ENCODE measurements around the gene HEXIM2.
"Not testable (repeated sequence)": the region's sequence is repeated elsewhere in the genome, so short reads cannot be mapped to it uniquely, and the experiment has no call there.

The HEXIM2 gene

GRCh38 chr17:45168991-45169752 is 7.5 kb downstream of the HEXIM2 start:
- DNase-seq (ENCODE audit: low read depth in 2 of 3, low spot score in 1 of 3), result no peak

DNA sequence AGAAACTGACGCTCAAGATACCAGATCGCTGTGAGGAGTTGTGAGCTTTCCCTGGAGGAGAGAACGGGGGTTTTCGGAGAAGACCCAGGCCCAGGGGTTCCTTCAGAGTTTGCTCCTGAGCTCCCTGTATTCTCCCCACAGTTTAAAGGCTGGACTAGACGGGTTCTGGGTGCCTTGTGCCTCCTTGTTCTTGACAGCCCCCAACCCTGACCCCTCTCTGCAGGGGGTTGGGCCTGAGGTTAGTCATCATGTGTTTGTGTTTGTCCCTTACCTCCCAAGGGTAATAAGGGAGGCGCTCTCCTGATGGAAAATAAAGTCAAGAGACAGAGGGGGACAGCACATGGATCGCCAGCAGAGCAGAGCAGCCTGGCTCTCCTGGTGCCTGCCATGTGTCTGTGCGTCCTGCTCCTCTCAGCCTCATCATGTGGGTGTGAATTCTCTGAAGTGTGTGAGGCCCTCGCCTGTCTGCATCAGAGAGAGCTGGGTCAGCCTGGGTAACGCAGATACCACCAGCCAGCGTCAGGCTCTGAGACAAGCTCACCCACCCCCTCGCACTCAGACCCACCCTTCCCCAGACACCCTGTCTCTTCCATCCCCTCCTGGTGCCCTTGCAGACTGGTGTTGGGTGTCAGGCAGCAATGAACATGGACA is 8.7 kb downstream of the HEXIM2 start:
- no peak for DNase-seq (ENCODE audit: low read depth in 2 of 3, low spot score in 1 of 3)

- no peak for DNase-seq (ENCODE audit: low read depth in 2 of 3, low spot score in 1 of 3)
These were observed 9.3 kb downstream of the HEXIM2 start for GRCh38 chr17:45170931-45171337.

GRCh38 chr17:45171338-45172231 is 9.9 kb downstream of the HEXIM2 start:
- no peak for DNase-seq (ENCODE audit: low read depth in 2 of 3, low spot score in 1 of 3)

- DNase-seq (ENCODE audit: low read depth in 2 of 3, low spot score in 1 of 3), result no peak
These were observed 10.5 kb downstream of the HEXIM2 start for GRCh38 chr17:45172232-45172540.

DNA sequence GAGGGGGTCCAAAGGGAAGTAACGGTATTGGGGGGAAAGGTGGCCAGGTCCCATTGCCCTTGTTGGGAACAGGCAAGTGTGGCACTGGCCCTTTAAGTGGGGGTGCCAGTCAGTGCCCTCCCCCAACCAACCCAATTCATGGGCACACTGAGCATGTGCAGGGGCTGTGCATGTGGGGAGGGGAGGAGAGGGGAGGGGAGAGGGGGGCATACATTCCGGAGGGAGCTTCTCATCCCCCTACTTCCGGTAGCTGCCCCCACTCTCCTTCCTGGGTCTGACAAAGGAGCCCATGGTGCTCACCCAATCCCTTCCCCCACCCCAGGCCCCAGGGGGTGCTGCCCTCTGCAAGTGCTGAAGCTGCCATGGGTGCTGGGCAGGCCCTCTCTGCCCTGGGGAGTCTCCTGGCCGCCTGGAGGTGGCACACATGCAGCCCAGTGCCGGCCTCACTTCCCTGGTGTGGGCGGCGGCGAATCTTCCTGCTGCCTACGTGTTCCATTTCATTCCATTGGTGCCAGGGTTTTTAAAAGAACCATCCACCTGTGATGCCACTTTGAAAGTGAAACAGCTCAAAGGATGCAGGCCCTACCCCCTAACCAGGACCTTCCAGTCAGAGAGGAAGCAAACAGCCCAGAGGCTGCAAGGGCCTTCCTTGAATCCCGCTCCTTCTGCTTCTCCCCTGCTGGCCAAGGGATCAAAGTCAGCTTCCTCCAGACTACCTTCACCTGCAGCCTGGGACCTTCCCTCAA is 11.0 kb downstream of the HEXIM2 start:
- peak; percentile 28 to 34 (median 34) for DNase-seq (ENCODE audit: low read depth in 2 of 3, low spot score in 1 of 3)

GRCh38 chr17:45175759-45176115 is 14.1 kb downstream of the HEXIM2 start:
- no peak for DNase-seq (ENCODE audit: low read depth in 2 of 3, low spot score in 1 of 3)

DNA sequence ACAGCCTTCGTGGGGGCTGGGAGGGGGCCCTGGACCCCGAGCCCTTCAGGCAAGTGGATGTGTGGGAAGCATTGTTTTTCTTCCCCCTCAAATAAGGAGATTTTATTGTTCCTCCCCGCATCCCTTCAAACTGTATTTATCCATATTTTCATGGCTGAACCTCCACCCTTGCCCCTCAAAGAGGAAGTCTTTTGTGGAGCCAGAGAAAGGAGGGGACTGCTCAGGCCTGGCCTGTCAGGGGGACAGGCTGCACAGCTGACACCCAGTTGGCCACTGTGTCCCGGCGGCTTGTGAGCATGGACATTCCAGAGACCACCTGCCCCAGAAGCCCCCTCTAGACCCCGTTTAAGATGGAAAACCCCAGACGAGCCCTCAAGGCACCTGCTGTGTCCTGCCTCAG is 15.9 kb downstream of the HEXIM2 start:
- DNase-seq (ENCODE audit: low read depth in 2 of 3, low spot score in 1 of 3), result no peak

GRCh38 chr17:45184144-45184543 is 22.5 kb downstream of the HEXIM2 start:
- DNase-seq (ENCODE audit: low read depth in 2 of 3, low spot score in 1 of 3), result no peak

GRCh38 chr17:45186801-45187354 is 25.2 kb downstream of the HEXIM2 start:
- DNase-seq (ENCODE audit: low read depth in 2 of 3, low spot score in 1 of 3), result no peak

DNA sequence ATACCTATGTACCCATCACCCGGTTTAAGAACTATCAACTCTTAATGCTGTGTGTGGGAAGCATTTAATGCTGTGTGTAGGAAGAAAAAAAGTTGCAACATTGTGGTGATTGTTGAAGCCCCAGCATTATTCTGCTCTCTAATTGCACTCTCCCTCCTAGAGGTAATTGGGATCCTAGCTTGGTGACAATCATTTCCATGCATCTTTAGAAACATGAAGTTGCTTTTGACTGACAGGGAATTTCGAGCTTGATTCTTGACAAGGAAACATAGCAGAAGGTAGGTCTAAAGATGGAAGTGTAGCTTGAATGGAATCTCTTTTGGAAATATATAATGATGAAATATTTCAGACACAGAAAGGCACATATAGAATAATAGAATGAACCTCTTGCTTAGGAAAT is 27.3 kb downstream of the HEXIM2 start:
- no peak for DNase-seq (ENCODE audit: low read depth in 2 of 3, low spot score in 1 of 3)

GRCh38 chr17:45190503-45191255 is 29.0 kb downstream of the HEXIM2 start:
- DNase-seq (ENCODE audit: low read depth in 2 of 3, low spot score in 1 of 3), result no peak

DNA sequence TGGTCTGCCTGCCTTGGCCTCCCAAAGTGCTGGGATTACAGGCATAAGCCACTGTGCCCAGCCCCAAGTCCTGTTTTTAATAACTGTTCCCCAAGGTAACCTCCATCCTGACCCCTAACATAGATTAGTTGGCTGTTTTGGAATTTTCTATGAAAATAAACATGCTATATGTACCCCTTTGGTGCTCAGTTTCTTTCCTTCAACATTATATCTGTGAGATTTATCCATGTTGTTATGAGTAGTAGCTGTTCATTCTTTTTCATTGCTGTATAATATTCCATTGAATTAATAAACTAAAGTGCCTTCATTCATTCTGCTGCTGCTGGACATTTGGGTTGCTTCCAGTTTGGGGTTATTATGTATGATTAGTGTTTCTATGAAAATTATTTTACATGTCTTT is 33.7 kb downstream of the HEXIM2 start:
- no peak for DNase-seq (ENCODE audit: low read depth in 2 of 3, low spot score in 1 of 3)

DNA sequence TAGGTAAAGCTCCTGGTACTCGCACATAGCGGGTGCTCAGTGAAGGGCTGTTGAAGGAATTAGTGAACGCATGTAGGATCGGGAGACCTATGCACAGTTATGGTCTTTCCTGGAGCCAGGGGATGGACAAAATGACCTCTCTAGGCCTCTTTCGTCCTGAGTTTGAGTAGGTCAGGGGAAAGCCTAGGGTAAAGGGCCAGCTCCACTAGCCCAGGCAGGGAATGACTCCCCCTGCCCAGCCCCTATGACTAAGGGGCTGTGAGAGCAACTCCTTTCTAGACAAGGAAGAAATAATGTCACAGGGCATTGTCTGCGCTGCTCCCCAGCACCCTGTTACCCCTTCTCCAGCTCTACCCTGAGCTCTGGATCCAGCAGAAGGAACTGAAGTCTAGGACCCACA is 35.4 kb downstream of the HEXIM2 start:
- no peak for DNase-seq (ENCODE audit: low read depth in 2 of 3, low spot score in 1 of 3)

DNA sequence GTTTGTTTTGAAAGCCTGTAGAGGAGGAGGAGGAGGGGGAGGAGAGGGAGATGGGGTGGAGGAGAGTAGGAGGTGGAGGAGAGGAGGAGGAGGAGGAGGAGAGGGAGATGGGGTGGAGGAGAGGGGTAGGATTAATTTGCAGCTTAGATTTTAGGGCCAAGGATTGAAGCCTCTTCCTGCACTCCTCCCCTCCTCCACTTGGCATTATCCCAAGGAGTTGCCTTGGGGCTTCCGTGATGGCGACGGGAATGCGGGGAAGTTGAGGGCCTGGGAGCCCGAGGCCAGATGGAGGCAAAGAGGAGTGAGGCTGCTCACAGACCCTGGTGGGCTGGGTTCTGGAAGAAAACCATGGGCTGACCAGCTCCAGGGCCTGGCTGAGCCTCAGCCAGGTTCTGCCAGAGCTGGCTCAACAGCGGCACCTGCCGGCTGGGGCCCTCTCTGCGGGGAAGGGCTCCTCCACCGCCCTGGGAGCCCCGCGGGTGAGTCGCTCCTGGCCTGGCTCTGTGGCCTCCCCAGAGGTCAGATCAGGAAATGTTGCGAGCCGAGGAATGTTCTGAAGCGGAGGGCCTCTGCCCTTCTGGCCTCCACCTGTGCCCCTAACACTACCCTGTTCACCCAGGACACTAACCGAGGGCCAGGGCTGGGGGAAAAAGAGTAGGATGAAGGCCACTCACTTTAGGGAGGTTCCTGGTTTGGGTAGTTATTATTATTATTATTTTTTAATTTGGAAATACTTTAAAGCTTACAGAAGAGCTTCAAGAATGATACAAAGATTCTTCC is 36.1 kb downstream of the HEXIM2 start:
- peak; percentile 80 to 89 (median 88) for DNase-seq (ENCODE audit: low read depth in 2 of 3, low spot score in 1 of 3)

GRCh38 chr17:45200701-45201100 is 39.0 kb downstream of the HEXIM2 start:
- DNase-seq (ENCODE audit: low read depth in 2 of 3, low spot score in 1 of 3), result no peak

GRCh38 chr17:45201457-45201856 is 39.8 kb downstream of the HEXIM2 start:
- DNase-seq (ENCODE audit: low read depth in 2 of 3, low spot score in 1 of 3), result no peak

DNA sequence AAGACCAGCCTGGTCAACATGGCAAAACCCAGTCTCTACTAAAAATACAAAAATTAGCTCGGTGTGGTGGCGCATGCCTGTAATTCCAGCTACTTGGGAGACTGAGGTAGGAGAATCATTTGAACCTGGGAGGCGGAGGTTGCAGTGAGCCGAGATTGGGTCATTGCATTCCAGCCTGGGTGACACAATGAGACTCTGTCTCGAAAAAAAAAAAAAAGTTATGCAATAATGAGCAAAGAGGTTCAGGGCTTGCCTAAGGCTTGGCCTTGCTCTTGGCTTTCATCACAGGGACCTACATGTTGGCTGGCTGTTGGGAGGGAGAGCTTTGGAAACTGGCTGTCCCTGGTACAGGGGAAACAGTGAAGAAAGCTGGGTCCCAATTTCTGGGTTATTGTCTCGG is 40.2 kb downstream of the HEXIM2 start:
- not testable (repeated sequence) for DNase-seq (ENCODE audit: low read depth in 2 of 3, low spot score in 1 of 3)

- peak; percentile 80 to 95 (median 82) for DNase-seq (ENCODE audit: low read depth in 2 of 3, low spot score in 1 of 3)
These were observed 57.4 kb downstream of the HEXIM2 start for GRCh38 chr17:45218895-45219661.
